Activated CD4-positive, alpha-beta T cell treated with anti-CD3 and anti-CD28 coated beads, Interleukin-2, Interleukin-6, amounts not matched to agents 100 ng/mL and 50 ng/mL, durations not matched to agents 16 hours and 8 hours (primary cell): ENCODE data around the gene ALKBH6.
"Not testable (repeated sequence)": the region's sequence is repeated elsewhere in the genome, so short reads cannot be mapped to it uniquely, and the experiment has no call there.

ENCODE experiments used
- DNase-seq: peaks from one replicate; pipeline ENCODE4 v3.0.0-alpha.2; 2020

Gene ALKBH6

DNA sequence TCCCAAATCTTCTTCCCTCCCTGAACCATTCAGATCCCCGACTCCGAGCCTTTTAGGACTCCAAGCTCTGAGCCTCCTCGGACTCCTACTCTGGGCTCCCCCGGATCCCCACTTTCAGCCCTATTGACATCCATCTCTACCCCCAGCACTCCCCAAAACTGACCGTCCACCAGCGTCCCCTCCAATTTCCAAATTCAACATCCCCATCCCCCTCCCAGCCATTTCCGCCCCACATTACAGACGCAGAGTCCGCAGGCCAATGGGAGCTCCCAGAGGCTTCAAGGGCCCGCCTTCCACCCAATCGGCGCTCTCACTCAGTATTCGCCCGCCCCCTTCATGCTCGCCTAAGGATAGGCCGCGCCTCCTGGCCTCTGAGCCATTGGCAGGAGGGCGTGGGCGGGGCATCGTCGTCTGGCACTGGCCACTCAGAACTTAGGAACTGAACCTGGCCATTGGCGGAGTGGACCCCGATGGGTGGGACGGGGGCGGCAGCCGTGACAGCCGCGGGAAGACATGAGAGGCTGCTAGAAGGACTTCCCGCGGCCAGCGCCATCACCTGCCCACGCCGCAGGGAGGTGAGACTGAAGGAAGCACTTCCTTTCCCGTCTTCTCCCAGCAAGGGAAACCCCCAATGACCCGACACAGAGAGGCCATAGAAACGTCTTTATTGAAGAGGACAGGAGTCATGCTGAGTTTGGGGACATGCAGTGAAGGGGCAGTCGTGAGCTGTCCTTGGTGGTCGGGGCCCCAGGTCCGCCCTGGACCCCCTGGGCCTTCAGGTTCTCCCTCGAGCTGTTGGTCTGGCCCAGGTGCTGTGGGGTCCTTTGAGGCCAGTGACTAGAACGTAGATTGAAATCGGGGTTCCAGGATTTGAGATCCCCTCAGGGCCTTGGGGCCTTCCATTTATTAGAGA lies at the start of gene ALKBH6:
Gene ALKBH6, minus strand, starts transcription at position 202 of the 913 bp plus-strand sequence. CDS start 816 bp downstream, outside the sequence.
- DNase-seq: peak; percentile 100

DNA sequence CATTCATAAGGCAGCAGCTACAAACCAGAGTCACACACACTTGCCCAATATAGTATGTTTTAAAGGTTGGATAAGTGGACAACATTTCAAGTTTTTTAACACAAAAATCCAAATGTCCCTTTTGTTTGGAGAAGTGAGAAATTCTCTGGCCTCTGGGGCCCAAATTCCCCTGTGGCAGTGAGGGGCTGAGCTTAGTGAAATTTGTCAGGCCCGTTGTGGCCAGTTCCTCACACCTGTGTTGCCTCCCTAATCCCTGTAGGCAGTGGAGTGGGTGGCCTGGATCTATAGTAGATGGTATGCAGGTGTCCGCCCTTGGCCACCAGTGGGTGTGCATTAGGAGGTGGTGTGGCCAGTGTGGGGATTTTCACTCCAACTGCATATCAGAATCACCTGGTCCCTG lies 47.4 kb upstream of the ALKBH6 start:
- no peak for DNase-seq

DNA sequence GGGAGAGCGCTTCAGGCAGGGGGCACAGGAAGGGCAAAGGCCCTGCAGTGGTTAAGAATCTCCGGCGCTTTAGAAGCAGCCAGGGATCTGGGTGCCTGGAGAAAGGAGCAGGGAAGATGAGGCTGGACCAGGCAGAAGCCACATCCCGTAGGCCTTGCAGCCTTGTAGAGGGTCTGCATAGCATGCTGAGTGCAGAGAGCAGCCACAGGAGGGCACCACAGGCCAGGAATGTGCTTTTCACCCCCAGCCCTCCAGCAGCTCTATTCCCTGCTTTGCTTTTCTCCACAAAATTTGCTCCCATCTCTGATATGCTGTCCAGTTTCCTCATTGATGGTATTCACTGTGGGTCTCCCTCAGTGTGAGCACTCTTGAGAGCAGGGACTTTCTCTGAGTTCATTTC lies 46.4 kb upstream of the ALKBH6 start:
- DNase-seq: peak; percentile 10

DNA sequence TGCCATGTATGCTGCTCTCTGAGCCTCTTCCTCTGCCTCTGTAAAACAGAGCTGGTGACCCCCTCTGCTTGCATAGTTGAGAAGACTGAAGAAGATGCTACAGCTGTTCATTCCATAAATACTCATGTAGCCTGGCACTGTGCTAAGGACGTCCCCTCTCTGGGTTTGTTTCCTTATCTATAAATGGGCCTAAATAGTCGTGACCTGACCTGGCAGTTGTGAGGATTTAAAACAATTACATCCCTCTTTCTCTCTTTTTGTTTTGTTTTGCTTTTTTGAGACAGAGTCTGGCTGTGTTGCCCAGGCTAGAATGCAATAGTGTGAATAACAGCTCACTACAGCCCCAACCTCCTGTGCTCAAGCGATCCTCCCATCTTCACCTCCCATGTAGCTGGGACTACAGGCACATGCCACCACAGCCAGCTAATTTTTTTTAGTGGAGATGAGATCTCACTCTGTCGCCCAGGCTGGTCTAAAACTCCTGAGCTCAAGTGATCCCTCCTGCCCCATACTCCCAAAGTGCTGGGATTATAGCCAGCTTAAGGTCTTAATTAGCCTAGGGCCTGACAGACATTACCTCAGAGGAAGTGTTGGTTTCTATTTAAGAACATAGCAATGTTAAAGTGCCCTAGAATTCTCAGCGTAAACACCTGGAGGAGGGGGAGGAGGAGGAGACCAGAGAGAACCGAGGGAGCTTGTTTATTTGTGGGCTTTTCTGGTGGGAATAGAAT lies 45.3 kb upstream of the ALKBH6 start:
- no peak for DNase-seq

DNA sequence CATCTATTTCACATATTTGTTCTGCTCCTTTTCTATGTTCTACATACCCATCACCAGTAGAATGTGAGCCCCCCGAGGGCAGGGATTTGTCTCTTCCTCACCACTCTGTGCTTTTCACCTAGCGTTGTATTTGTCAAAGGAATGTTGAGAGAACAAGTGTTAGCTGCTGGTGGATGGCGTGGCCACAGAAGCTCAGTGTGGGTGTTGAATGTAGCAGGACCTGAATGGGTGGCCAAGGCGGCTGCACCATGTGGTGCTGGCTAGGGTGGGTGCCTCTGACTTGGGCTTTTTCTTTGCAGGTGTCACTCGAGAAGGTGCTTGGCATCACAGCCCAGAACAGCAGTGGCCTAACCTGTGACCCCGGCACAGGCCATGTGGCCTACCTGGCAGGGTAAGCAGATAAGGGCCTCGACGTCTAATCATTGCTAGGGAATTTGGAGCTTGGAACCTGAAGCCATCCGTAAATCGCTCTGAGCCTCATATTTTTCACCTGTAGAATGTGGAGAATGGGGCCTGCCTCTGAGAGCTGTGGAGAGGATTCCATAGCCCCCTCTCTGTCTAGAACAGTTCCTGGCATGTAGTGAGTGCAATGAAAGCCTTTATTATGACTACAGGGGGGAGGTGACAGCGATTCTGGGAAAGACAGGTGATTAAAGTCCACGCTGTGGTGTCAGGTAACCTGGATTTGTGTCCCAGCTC lies 44.6 kb upstream of the ALKBH6 start:
- DNase-seq: no peak

DNA sequence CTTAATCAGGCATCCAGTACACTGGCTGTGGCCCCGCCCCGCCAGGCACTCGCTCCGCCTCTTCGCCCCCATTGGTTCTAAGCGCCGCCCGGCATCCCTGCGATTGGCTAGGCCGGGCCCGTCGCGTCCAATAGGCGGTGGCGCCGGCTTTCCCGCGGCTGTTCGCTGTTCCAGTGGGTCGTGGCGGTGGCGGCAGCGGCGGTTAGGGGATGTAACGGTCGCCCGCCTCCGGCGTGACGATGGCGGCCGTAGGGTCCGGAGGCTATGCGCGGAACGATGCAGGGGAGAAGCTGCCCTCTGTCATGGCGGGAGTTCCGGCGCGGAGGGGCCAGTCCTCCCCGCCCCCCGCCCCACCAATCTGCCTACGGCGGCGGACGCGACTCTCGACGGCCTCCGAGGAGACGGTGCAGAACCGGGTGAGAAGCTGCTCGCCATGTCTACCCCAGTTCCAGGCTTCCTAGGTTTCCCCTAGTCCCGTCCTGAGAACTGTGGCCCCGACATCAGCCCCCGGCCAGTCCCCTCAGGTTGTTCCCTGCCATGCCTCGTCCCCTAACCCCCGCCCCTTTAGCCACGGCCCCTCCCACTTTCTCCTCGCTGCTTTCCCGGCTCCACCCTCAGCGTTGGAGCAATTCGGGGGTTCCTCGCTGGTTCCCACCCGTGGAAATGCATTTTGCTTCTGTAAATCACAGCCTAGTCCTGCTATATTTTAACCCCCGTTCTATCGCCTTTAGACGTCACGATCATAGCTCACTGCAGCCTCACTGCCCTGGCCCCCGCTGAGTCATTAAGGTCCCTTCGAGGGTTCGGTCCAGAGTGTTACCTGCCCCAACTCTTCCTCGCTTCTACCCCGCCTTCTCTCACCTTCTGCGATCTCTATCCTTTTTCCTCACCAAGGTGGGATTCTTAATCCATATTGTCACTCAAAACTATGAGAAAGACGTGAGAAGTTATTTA lies 41.0 kb upstream of the ALKBH6 start, which contains the start of gene WDR62:
Gene WDR62, plus strand, starts transcription at position 165 of the 954 bp plus-strand sequence. Its CDS starts 75 bp downstream, at position 240.
- DNase-seq: peak; percentile 97

DNA sequence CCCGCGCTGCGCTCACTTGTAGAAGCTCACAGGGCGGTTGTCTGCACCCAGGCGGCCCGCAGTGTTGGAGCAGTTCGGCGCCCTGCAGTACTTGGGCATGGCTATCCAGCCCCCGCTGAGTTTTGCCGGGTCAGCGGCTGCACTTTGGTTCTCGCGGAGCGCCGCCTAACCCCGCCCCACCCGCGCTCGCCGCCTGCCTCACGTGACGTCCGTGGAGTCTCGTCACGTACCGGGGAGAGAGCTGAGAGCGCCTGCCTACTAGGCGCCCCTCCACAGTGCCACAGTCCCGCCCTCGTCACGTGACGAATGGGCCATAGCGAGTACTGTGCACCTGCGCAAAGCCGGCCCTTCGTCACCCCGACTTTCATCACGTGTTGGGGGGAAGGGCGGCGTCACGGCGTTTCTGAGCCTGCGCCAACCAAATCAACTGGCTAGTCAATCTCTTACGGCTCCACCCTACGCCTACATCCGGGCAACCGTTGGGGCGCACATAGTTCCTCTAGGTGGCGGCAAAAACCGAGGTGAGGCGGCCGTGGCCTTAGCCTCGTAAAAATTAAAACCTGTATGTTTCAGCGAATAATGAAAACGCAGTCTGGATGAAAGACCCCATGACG lies 40.2 kb upstream of the ALKBH6 start, which contains the start of gene THAP8:
Gene THAP8, minus strand, starts transcription at position 167 of the 614 bp plus-strand sequence. Its CDS starts 68 bp downstream, at position 99.
- peak; percentile 100 for DNase-seq

DNA sequence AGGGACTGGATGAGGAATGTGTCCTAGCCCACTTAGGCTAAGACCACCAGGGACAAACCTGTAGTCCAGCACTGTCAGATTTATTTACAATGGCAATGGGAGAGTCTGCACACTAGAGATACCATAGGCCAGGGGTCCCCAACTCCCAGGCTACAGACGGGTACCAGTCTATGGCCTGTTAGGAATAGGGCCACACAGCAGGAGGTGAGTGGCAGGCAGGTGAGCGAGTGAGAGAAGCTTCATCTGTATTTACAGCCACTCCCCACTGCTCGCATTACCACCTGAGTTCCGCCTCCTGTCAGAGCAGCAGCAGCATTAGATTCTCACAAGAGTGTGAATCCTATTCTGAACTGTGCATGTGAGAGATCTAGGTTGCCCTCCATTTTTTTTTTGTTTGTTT lies 37.6 kb upstream of the ALKBH6 start:
- no peak for DNase-seq

DNA sequence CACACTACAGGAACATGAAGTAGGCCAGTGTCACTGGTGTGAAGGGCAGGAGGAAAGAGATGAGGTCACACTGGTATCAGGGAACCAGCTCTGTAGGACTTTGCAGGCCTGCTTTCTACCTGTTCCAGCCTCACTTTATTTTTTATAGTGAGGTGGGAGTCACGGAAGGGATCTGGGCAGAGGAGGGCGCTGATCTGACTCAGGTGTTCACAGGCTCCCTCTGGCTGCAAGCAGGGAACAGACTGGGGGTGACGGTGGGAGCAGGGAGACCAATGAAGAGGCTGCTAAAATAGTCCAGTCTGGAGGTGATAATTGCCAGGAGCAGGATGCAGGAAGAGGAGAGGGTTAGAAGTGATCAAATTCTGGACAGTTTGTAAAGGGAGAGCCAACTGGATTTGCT lies 37.2 kb upstream of the ALKBH6 start:
- DNase-seq: no peak

DNA sequence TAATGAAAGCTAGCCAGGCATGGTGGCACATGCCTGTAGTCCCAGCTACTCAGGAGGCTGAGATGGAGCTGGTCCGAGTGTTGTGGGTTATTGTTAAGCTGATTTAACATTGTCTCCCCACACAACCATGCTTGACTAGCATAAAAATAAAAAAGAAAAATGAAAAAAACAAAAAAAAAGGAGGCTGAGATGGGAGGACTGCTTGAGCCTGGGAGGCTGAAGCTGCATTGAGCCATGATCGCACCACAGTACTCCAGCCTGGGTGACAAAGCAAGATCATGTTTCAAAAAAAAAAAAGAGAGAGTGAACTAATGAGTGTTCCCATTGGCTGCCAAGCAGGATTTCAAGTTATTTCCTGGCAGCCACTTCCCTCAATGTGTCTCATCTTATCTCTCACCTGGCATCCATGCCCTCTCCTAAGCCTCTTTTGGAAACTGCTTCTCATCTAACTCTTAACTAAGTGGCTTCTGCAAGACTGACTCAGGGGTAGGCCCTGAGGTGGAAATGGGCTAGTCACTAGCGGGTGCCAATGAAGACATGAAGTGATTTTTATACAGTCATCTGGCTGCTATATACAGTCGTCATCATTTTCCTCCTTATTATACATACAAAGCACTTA lies 35.2 kb upstream of the ALKBH6 start:
- DNase-seq: no peak

DNA sequence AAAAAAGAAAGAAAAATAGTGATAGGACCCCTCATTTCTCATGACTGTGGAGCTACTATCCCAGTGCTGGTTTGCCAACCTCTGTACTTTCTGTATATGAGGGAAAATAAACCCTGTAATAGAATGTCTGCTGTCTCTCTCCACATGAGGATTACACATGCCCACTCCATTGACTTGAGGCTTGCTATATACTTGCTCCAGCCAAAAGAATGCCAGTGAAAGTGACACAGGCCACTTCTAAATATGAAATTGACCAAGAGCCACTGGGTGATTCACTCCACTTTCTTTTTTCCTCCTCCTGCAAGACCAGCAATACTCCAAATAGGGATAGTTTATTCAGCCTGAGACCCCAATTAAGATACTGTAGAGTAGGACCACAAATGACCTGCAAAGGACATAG lies 33.8 kb upstream of the ALKBH6 start:
- DNase-seq: no peak

DNA sequence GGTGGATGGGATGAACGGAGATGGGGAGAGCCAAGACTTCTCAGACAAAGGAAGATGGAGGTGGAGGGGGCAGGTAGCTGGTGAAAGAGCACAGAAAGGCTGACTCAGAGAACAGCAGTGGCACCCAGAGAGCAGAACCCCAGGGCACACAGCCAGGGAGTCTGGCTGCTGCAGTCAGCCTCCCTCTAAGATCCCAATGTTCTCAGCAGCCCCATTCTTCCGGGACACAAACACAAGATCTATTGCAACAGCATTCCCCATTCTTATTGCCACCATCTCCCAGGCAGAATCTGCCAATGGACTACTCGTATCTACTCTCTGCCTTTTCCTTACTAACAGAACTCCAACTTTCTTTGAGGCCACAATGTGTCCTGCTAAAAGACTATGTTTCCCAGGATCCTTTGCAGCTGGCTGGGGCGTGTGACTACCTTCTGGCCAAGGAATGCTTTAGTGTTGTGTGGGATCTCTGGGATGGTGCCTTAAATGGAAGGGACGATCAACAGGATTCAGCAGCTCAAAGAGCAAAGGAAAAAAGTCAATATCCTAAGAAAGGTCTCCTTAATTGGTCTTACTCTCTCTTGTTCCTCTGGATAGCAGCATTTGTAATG lies 32.5 kb upstream of the ALKBH6 start:
- DNase-seq: no peak

DNA sequence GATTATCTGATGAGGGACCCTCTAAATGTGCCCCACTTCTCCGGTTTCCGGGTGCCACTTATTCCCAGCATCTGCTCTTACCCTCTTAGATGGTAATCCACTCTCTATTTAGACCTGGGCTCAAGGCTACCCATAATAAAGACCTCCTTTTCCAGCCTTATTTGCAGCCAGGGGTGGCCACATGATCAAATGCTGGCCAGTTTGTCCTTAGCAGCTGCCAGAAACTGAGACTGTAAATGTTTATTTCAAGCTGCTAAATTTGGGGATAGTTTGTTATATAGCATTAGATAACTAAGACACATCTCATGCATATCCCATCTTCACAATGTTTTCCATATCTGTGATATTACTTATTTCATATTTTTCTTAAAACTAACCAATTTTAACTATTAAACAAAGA lies 29.9 kb upstream of the ALKBH6 start:
- no peak for DNase-seq

DNA sequence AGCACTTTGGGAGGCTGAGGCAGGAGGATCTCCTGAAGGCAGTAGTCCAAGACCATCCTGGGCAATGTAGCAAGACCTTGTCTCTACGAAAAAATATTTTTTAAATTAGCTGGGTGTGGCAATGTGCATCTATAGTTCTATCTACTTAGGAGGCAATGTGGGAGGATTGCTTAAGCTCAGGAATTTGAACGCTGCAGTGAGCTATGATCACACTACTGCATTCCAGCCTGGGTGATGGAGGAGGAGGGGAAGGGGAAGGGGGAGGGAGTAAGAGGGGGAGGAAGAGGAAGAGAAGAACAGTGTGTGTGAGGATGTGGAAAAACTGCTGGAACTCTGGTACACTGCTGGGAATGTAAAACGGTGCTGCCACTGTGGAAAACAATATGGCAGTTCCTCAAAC lies 27.8 kb upstream of the ALKBH6 start:
- no peak for DNase-seq

DNA sequence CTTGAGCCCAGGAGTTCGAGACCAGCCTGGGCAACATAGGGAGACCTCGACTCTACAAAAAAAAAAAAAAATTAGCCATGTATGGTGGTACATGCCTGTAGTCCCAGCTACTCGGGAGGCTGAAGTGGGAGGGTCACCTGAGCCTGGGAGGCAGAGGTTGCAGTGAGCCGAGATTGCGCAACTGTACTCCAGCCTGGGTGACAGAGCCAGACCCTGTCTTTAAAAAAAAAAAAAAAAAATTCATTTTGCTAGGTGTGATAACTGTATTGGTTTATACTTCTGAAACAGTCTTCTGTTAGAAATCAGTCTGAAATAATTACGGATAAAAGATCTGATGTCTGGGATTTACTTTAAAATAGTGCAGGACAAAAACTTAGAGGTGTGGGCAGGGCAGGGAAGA lies 27.1 kb upstream of the ALKBH6 start:
- not testable (repeated sequence) for DNase-seq

DNA sequence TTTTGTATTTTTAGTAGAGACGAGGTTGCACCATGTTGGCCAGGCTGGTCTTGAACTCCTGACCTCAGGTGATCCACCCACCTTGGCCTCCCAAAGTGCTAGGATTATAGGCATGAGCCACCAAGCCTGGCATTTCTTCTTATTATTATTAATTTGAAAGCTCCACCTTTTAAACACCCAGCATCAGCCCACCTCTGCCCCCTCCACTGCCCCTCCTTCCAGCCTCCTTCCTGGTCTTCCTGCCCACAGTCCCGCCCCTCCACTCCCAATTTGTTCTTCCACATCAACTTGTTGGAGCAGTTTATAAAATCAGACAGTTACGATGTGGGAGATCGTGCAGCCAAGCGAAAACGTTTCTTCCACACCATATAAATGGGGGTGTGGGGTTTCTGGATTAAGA lies 26.5 kb upstream of the ALKBH6 start:
- DNase-seq: no peak

DNA sequence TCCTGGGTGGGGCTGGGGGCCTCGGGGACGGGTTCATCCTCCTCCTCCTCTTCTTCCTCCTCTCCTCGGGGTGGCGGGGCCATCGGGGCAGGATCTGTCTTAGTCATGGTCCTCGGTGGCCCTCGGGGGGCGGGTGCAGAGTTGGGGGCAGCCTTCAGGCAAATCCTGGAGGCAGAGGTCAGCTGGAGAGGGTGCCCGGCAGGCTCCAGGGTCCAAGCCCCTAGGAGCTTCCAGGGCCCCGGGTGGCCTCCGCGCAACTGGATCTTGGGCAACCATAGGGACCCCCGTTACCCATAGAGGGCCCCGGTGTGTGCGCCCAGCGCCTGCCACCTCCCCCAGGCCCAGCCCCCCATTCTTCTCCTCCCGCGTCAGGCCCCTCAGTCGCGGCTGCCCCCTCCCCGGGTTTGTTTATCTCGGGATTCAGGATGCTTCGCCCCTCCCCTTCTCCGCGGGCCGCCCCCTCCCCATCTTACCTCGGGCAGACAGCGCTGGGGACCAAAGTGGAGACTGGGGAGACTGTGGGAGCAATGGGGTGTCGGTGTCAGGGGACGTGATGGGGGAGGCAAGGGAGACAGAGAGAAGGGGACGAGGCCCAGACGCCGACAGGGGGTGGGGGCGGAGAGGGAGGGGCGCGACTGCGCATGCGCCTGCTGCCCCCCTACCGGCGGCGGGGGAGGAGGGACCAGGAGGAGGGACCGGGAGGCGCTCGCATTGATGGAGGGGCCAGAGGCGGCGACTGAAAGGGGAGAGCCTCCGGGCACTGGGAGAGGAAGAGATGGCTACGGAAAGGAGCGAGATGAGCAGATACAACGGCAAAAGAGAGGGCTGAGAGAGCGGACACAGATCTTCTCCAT lies 18.5 kb upstream of the ALKBH6 start, which contains the start of gene CLIP3:
Gene CLIP3, minus strand, starts transcription at position 623 of the 854 bp plus-strand sequence. Its CDS starts 516 bp downstream, at position 107.
- peak; percentile 38 for DNase-seq

DNA sequence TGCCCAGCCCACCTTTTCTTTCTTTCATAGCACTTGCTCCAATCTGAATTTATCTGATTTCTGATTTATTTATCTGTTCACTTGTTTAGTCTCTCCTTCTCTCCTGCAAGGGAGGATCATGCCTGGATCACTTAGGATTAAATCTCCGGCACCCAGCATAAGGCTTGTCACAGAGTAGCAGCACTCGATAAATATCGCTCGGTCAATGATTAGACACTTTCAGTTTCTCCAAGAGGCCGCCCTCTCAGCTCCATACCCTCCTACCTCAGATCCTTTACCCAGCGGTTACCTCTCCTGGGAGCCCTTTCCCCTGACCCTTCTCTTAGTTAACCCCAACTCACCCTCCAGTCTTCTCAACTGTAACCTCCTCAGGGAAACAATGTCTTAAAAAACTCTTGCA lies 17.3 kb upstream of the ALKBH6 start:
- no peak for DNase-seq
